NCI-H146 treated with DMSO at 0.1 percent for 48 hours (cell line): ENCODE results near the gene ENDOD1.
"Not testable (repeated sequence)": the region's sequence is repeated elsewhere in the genome, so short reads cannot be mapped to it uniquely, and the experiment has no call there.

Experiments used
- DNase-seq: peaks from one replicate; lab custom pipeline; 2025; ENCODE audit not compliant: unreplicated experiment; lab: John Stamatoyannopoulos, UW

ENDOD1 gene

DNA sequence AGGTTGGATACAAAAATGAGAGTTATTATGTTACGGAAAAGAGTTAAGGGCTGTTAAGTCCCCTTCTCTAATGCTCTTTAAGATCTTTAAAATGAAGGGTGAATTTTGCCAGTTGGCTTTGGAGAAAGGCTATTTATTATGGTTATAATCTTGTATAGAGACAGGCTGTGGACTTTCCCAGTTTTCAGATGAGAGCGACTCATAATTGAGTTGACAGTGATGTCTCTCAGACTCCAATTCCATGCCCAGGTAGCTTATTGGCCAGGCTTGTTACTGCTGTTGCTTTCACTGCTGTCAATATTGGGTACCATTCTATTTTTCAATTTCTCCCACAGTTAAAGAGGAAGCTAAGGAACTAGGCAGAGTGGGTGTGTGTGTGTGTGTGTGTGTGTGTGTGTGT, 13.1 kb downstream of the ENDOD1 start:
- DNase-seq: no peak

DNA sequence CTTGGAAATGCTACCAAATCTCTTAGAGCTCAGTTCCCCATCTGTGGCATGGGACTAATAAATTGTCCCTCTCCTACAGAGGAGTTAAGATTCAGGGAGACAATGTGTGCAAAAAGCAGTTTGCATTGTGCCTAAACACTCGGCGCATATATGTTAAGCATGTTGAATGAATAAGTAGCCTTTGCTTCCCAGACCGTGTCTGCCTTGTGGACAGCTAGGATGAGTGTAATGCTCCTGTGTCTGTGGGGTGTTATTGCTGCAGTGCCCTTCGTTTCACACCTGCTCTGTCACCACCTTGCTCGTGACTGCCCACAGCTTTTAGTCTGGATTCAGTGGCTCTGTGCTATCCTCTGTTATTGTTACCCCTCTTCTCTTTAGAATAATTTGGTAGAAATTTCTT, 14.1 kb downstream of the ENDOD1 start:
- DNase-seq: no peak

DNA sequence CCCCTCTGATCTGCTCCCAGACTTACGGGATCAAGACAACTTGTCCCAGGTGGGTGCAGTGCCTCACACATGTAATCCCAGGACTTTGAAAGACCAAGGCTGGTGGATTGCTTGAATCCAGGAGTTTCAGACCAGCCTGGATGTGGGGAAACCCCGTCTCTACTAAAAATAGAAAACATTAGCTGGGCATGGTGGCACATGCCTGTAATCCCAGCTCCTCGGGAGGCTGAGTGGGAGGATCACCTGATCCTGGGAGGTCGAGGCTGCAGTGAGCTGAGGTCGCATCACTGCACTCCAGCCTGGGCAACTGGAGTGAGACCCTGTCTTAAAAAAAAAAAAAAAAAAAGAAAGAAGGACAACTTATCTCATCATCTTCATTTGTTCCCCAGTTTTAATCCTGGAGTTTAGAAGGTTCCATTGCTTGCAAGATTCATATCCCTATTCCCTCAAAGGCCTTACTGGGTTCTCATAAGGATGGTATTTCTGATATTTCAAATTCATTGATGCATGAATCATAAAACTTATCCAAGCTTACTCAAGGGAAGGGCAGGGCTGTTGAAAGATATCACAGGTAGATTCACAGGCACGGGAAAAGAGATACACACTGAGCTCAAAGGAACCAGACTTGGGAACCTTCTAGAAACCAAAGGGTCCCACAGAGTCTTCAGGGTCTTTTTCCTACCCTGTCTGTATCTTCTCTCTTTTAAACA, 14.6 kb downstream of the ENDOD1 start:
- no peak for DNase-seq

DNA sequence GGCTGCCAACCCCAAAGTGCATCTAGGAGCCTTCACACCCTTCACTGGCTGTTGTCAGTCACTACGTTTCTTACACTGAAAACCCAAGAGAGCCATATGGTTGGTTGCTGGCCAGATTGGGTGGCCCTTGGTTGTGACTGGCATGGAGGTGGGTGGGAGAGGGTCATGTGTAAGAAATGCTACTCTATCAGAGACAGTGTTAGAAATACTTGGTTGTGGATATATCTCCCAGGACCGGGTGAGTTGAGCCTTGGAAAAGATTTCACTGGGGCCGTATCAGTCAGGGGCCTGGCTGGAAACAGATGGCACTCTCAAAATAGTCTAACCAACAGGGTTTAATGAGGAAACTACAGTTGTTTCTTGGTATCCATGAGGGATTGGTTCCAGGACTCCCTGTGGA, 15.2 kb downstream of the ENDOD1 start:
- no peak for DNase-seq

DNA sequence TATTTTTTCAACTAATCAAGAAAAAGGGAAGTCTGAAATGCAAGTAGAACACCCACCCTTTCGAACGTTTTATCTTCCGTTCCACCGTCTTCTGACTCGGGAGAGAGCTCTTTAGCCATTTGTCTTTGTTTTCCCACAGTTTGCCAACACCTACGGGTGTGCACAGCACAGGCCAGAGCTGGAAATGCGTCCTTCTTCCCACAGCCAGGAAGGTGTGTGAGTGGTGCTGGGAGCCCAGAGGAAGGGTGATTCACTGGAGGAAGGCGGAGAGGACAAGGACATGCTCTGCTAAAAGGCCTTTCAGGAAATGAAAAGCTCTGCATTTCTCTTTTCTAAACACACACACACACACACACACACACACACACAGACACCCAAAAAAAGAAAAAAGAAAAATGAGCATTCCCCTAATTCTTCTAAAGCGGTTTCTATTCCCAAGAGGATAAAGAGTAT, 18.5 kb downstream of the ENDOD1 start:
- no peak for DNase-seq

DNA sequence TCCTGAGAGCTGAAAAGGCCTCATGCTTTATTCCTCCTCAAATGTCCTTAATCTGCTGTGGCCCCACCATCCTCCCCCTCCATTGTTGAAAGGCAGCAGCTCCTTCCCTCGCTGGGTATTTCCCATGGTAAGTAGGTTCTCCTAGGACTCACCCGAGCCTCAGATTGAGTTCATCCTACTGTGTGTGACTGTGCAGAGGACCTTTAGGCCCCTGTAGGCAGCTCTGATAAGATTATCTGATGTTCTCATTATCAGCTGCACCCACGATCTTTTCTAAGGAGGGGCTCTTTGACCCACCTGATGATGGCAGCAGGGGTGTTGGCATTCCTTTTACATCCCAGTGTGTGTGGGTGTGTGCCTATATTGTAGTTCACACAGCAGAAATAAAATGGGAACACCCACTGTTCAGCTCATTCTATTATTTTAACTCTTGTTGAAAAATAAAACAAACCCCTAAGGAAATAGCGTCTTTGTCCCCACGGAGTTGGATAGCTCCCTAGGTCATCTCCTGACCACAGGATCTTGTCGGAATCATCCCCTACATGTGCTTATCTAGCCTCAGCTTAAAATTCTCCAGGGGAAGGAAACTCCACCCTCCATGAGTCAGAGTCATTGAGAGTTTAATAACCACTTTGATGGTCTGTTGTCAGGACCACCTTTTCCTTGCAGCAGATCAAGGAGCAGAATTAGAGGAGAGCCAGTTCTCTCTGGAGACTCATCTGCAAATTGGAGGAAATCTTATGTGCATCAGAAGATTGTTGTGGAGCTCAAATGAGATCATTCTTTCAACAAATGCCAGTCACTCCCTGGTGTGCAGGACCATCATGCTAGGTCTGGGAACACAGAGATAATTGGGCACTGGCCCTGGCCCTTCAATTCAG, 19.3 kb downstream of the ENDOD1 start:
- DNase-seq: no peak

DNA sequence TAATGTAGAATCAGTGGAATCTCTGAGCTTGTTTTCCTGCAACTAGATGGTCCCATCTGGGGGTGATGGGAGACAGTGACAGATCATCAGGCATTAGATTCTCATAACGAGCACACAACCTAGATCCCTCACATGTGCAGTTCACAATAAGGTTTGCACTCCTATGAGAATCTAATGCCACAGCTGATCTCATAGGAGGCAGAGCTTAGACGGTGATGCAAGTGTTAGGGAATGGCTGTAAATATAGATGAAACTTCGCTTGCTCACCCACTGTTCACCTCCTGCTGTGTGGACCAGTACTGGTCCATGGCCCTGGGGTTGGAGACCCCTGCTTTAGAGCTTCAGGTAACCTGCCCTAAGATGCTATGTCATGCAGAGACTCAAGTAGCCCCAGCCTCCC, 21.8 kb downstream of the ENDOD1 start:
- not testable (repeated sequence) for DNase-seq

DNA sequence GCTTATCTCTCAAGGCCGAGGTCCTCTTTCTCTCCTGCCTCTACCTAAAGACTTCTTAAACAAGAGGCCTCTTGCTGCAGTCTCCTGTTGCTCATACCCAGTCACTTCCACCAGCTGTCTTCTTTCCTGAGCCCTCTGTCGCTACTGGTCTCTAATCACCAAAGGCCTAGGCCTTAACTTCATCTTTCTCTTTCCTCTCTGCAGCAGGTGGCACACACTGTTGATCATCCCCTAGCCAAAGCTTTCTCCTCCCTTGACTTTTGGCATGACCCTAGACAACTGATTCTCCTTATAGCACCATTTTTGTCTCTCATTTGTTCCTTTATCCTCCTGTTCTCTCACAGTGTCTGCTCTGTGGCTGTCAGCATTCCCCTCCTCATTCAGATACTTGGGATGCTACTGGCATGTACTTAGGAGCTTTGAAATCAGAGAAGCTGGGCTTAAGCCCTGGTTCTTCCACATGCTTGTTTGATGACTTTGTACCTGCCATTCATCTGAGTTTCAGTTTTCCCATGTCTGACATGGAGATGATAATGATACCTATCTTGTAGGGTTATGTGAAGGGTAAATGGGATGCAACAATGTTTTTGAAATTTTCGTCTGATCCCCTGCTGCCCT, 22.4 kb downstream of the ENDOD1 start:
- no peak for DNase-seq

DNA sequence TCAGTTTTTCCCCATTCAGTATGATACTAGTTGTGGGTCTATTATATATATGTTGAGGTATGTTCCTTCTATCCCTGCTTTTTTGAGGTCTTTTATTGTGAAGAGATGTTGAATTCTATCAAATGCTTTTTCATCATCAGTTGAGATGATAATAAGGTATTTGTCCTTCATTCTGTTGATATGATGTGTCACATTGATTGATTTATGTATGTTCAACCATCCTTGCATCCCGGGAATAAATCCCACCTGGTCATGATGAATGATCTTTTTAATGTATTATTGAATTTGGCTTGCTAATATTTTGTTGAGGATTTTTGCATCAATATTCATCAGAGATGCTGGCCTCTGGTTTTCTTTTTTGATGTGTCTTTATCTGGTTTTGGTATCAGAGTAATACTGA, 26.0 kb downstream of the ENDOD1 start:
- no peak for DNase-seq

DNA sequence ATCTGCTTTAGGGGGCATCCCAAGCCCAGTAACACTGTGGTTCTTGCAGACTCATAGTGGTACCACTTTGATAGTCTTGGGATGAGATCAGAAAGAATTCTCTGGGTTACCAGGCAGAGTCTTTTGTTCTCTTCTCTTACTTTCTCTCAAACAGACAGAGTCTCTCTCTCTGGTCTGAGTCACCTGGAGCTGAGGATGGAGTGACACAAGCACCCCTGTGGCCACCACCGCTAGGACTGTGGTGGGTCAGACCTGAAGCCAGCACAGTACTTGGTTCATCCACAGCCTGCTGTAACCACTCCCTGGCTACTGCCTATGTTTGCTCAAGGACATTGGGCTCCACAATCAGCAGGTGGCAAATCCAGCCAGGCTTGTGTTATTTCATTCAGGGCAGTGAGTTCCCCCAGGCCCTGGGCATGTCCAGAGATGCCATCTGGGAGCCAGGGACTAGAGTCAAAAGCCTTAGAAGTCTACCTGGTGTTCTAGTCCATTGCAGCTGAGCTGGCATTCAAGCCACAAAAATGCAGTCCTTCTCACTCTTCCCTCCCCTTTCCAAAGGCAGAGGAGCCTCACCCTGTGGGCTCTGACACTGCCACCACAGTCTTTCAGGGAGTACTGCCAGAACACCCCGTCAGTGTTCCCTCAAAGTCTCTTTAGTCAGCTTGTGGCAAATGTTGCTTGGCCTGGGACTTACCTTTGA, 29.9 kb downstream of the ENDOD1 start:
- DNase-seq: no peak

DNA sequence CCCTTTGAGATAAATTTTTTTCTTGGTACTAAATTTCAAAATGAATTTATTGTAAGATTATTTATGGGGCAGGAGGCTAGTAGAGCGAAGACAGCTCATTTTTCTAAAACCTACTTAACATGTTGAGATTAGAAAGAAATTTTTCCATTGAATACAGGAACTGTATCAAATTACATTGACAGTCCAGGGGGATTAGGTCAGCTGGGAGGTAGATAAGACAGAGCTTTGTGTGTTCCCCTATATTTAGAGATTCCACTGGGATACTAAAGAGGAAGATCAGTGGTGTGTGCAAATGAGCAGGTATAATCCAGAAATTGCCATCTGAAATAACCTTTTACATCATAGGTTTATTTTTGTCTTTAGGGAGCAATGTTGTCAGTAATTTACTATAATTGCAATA, 32.1 kb downstream of the ENDOD1 start:
- no peak for DNase-seq

DNA sequence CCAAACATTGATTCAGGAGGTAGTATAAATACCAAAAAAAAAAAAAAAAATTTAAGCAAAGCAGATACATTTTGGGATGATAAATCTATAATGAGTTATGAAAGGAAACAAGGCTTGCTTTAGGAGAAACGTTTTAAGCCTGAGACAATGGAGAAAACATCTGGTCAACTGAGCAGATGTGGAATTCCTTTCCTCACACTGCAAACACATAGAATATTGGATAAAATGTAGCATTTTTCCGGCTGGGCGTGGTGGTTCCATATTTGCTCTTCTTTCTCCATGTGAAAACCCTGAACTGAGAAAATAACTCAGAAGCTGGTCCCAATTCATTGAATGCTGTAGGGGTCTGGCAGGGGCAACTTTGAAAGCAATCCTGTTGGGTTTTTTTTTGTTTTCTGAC, 33.9 kb downstream of the ENDOD1 start:
- no peak for DNase-seq

DNA sequence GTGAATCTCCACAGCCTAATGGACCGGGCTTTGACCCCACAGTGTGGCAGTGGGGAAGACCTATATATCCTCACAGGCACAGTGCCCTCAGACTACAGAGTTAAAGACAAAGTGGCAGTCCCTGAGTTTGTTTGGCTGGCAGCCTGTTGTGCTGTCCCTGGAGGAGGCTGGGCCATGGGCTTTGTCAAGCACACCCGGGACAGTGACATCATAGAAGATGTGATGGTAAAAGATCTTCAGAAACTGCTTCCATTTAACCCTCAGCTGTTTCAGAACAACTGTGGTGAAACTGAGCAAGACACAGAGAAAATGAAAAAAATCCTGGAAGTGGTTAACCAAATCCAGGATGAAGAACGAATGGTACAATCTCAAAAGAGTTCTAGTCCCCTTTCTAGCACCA, 39.0 kb downstream of the ENDOD1 start:
- DNase-seq: no peak

DNA sequence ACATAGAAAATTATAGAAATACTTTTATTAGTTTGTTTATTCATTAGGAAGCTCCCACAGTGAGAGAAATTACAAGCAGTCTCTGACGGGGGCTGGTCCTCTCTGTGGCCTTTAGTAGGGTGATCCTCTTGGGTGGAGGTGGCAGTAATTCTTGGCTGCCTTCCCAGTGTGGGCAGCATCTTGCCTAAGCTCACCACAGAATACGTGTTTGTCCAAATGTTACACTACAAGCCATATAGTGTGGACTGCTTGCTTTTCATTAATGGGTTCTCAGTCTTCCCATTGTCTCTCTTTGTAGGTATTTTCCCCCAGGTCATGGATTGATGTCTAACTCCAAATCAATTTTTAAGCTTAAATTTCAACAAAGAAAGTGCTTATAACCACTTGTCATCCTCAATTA, 43.3 kb downstream of the ENDOD1 start:
- no peak for DNase-seq

DNA sequence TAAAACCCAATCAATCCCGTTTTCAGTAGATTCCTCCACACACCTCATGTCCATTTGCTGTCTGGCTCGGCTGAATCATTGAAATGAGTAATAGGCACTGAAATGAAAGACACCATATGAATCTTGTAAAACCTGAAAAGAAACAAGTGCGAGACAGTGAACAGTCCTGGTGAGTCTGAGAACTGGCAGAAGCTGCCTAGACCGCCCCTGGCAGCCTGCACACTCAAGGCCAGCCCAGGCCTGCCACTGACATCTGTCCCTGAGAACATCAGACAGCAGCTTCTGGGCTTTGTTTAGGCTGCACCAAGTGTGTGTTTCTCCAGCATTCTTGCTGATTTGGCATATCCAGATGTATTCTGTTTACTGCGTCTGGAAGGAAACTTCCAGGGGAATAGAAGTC, 44.8 kb downstream of the ENDOD1 start:
- DNase-seq: no peak

DNA sequence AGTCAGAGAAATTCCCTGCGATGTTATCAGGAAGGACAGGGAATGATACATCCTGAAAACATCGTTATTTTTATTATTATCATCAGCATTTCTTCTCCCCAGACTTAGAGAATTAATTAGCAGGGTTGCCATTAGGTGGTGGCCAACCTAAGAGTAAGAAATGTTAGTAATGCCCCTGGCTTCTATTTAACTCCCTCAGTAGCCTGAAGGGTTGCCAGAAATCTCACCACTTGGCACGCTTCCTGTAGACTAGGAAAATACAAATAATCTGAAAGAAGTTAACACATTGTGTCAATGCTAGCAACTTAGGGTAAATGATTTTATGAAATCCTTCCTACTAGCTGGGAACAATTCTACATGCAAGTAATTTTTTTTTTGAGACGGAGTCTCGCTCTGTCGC, 45.5 kb downstream of the ENDOD1 start:
- DNase-seq: no peak

DNA sequence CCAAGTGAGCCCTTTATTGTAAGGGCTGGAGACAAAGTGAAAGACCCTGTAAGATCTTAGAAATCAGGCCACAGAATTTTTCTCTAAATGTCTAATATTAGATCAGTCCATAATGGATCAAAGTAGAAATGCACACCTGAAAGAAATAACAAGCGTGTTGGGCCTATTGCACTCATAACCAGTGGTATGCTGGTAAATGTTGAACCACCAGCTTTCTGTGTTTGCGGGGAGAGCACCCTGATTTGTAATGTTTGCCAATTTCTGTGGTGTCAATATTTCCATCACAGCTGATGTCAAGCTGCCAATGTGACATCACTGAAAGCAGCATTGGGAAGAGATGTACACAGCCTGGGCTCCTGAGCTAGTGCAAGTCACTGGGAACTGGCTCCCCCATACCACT, 46.2 kb downstream of the ENDOD1 start:
- no peak for DNase-seq

DNA sequence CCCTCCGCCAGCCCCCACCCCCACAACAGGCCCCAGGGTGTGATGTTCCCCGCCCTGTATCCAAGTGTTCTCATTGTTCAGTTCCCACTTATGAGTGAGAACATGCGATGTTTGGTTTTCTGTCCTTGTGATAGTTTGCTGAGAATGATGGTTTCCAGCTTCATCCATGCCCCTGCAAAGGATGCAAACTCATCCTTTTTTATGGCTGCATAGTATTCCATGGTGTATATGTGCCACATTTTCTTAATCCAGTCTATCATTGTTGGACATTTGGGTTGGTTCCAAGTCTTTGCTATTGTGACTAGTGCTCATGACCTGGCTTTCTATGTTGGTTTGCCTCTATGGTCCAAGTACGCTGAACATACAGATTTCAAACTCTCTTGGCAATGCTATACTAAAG, 47.1 kb downstream of the ENDOD1 start:
- not testable (repeated sequence) for DNase-seq

DNA sequence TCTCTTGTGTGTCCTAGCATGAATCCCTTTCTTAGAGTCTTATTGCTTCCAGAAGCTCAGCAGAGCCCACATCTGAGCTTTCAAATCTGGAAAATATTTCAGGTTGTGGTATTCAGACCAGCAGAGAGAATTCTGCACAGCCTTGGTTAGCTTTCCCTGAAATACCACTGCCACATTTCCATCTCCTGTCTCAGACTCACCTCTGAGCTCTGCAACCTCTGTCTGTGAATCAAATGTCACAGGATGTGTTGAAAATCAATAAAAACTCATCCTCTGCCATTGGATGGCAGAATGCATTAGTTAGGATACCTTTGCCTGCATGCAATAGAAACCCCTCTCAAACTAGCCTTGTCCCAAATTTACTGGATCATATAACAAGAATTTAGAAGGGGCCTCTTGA, 47.7 kb downstream of the ENDOD1 start:
- DNase-seq: no peak

DNA sequence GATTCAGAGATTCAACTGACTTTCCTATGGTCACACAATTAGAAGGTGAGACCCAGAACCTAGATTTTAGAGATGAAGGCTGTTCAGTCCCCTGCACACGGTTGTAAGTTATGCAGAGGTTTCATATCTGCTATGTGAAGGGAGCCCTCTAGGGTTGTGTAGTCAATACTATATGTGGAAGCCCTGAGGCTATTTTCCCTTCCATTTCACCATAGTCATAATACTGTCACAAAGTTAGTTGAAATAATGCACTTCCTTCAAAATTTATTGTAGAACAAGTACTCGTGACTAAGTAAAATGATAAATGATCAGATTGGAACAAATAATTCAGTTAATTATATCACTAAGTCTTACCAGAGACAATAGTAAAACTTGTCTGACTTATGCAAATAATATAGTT, 48.8 kb downstream of the ENDOD1 start:
- DNase-seq: no peak

DNA sequence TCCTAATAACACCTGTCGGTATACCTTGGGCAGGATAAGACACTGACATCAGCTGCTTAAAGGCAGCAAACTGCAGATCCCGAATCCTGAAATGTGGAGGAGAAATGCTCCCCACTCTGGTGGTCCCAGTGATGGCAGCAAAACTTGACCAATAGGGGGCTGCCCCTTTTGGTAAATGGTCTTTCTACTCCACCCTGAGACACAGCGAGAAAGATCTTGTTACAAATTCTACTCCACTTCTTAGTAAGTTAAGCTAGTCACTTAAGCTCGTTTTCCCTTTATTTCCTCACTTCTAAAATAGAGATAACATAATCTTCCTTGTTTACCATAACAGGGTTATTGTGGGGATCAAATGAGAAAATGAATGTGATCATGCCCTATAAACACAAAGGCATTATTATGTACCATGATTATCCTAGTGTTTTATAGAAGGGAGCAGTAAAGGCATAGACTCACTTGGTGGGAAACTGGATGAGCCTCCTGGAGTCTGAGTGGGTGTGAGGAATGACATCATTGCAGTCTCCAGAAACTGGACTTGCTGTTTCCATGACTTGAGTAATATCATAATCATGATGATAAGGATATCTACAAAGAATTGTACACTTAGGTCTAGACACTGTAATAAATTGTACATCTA, 50.9 kb downstream of the ENDOD1 start:
- DNase-seq: no peak
